ENCODE data around the gene UTP25. TPM values are rescaled to one million over a fixed set of nuclear protein-coding genes. Genes with fewer than 3 reads are reported as not detected.

Gene UTP25
- total RNA-seq, 2 experiments from 2014 or later: 10.5 to 12.8 TPM

GRCh38 chr1:209835782-209836298, 8.1 kb downstream of the UTP25 start:
- intact Hi-C loops (cut with micrococcal nuclease; ENCODE audit: unreplicated experiment): no loop called here
- Histone ChIP-seq H3K79me2 (ENCODE audit: insufficient read depth, low read depth, low read length) (no peaks in the 10 kb centered on the region), H3K4me1 (ENCODE audit: insufficient read depth, low read length, poor library complexity, severe bottlenecking) (no peaks in the 10 kb centered on the region), H3K36me3 (ENCODE audit: insufficient read depth, low read length) (peaks cover 99% of the 10 kb centered on the region), H3K4me3 (ENCODE audit: low read depth, low read length, poor library complexity, severe bottlenecking) (no peak overlapping the region), H3K9me3 (ENCODE audit: low read length) (no peaks in the 10 kb centered on the region), H3K4me2 (ENCODE audit: low read length) (no peak overlapping the region), H3K27ac (ENCODE audit: low read depth, low read length, poor library complexity, severe bottlenecking) (no peak overlapping the region), H2AFZ (ENCODE audit: low read length) (no peak overlapping the region), H4K20me1 (ENCODE audit: insufficient read depth, low read length) (no peaks in the 10 kb centered on the region), H3K9me2 (ENCODE audit: insufficient read depth, low read length) (no peaks in the 10 kb centered on the region)
- CTCF ChIA-PET (ENCODE audit: unreplicated experiment): no interaction called here
- no peak for TF ChIP-seq EZH2phosphoT487 (IDR thresholded peaks at IDR 0.05; ENCODE audit: borderline replicate concordance, low read depth, low read length)
- no peak for TF ChIP-seq CTCF (conservative IDR thresholded peaks at IDR 0.05; ENCODE audit: low read length)
- BruUV-seq (replicated peaks): no TSS peak
- DNase-seq (ENCODE audit: low spot score): no peak
- POLR2A ChIA-PET: interaction anchor here (0.6 kb wide), 2 partner anchors 12 to 202 kb away, joined by 3 read pairs; no protein-coding TSS in a partner anchor

GRCh38 chr1:209837671-209838070, 9.9 kb downstream of the UTP25 start:
- no peak for DNase-seq (ENCODE audit: low spot score)
- H2AFZ ChIP-seq (ENCODE audit: low read length): no peak overlapping the region
- no peak for TF ChIP-seq CTCF (conservative IDR thresholded peaks at IDR 0.05; ENCODE audit: low read length)
- TF ChIP-seq EZH2phosphoT487 (IDR thresholded peaks at IDR 0.05; ENCODE audit: borderline replicate concordance, low read depth, low read length): no peak
- intact Hi-C loops (cut with micrococcal nuclease; ENCODE audit: unreplicated experiment): no loop called here
- ChIA-PET POLR2A (no interaction called here), CTCF (ENCODE audit: unreplicated experiment) (no interaction called here)
- no peaks in the 10 kb centered on the region for H3K79me2 ChIP-seq (ENCODE audit: insufficient read depth, low read depth, low read length)
- H3K4me3 ChIP-seq (ENCODE audit: low read depth, low read length, poor library complexity, severe bottlenecking): no peak overlapping the region
- no peak overlapping the region for H3K27ac ChIP-seq (ENCODE audit: low read depth, low read length, poor library complexity, severe bottlenecking)
- H3K9me3 ChIP-seq (ENCODE audit: low read length): no peaks in the 10 kb centered on the region
- H3K36me3 ChIP-seq (ENCODE audit: insufficient read depth, low read length): peaks cover 100% of the 10 kb centered on the region
- BruUV-seq (replicated peaks): no TSS peak
- no peaks in the 10 kb centered on the region for H4K20me1 ChIP-seq (ENCODE audit: insufficient read depth, low read length)
- no peaks in the 10 kb centered on the region for H3K9me2 ChIP-seq (ENCODE audit: insufficient read depth, low read length)
- no peaks in the 10 kb centered on the region for H3K4me1 ChIP-seq (ENCODE audit: insufficient read depth, low read length, poor library complexity, severe bottlenecking)
- no peak overlapping the region for H3K4me2 ChIP-seq (ENCODE audit: low read length)

GRCh38 chr1:209838537-209838936, 10.8 kb downstream of the UTP25 start:
- H3K9me2 ChIP-seq (ENCODE audit: insufficient read depth, low read length): no peaks in the 10 kb centered on the region
- H3K36me3 ChIP-seq (ENCODE audit: insufficient read depth, low read length): peaks cover 100% of the 10 kb centered on the region
- intact Hi-C loops (cut with micrococcal nuclease; ENCODE audit: unreplicated experiment): no loop called here
- H3K4me3 ChIP-seq (ENCODE audit: low read depth, low read length, poor library complexity, severe bottlenecking): no peak overlapping the region
- no peaks in the 10 kb centered on the region for H4K20me1 ChIP-seq (ENCODE audit: insufficient read depth, low read length)
- DNase-seq (ENCODE audit: low spot score): no peak
- H3K27ac ChIP-seq (ENCODE audit: low read depth, low read length, poor library complexity, severe bottlenecking): no peak overlapping the region
- no peak overlapping the region for H3K4me2 ChIP-seq (ENCODE audit: low read length)
- no peak for TF ChIP-seq EZH2phosphoT487 (IDR thresholded peaks at IDR 0.05; ENCODE audit: borderline replicate concordance, low read depth, low read length)
- no peak for TF ChIP-seq CTCF (conservative IDR thresholded peaks at IDR 0.05; ENCODE audit: low read length)
- BruUV-seq (replicated peaks): no TSS peak
- H3K9me3 ChIP-seq (ENCODE audit: low read length): no peaks in the 10 kb centered on the region
- no peaks in the 10 kb centered on the region for H3K4me1 ChIP-seq (ENCODE audit: insufficient read depth, low read length, poor library complexity, severe bottlenecking)
- CTCF ChIA-PET (ENCODE audit: unreplicated experiment): no interaction called here
- POLR2A ChIA-PET: no interaction called here
- no peaks in the 10 kb centered on the region for H3K79me2 ChIP-seq (ENCODE audit: insufficient read depth, low read depth, low read length)
- no peak overlapping the region for H2AFZ ChIP-seq (ENCODE audit: low read length)
